ENCODE data around the gene LRRC73. TPM values are rescaled to one million over a fixed set of nuclear protein-coding genes. Genes with fewer than 3 reads are reported as not detected.

LRRC73 gene
- total and polyA plus RNA-seq, 2 of the 8 experiments (the other 6 are each of a cell fraction or from before 2014, with no cell fraction given) = 0.24 to 0.26 TPM

GRCh38 chr6:43472515-43472914 is 37.6 kb downstream of the LRRC73 start (continued):
- TF ChIP-seq, protein P1, sequence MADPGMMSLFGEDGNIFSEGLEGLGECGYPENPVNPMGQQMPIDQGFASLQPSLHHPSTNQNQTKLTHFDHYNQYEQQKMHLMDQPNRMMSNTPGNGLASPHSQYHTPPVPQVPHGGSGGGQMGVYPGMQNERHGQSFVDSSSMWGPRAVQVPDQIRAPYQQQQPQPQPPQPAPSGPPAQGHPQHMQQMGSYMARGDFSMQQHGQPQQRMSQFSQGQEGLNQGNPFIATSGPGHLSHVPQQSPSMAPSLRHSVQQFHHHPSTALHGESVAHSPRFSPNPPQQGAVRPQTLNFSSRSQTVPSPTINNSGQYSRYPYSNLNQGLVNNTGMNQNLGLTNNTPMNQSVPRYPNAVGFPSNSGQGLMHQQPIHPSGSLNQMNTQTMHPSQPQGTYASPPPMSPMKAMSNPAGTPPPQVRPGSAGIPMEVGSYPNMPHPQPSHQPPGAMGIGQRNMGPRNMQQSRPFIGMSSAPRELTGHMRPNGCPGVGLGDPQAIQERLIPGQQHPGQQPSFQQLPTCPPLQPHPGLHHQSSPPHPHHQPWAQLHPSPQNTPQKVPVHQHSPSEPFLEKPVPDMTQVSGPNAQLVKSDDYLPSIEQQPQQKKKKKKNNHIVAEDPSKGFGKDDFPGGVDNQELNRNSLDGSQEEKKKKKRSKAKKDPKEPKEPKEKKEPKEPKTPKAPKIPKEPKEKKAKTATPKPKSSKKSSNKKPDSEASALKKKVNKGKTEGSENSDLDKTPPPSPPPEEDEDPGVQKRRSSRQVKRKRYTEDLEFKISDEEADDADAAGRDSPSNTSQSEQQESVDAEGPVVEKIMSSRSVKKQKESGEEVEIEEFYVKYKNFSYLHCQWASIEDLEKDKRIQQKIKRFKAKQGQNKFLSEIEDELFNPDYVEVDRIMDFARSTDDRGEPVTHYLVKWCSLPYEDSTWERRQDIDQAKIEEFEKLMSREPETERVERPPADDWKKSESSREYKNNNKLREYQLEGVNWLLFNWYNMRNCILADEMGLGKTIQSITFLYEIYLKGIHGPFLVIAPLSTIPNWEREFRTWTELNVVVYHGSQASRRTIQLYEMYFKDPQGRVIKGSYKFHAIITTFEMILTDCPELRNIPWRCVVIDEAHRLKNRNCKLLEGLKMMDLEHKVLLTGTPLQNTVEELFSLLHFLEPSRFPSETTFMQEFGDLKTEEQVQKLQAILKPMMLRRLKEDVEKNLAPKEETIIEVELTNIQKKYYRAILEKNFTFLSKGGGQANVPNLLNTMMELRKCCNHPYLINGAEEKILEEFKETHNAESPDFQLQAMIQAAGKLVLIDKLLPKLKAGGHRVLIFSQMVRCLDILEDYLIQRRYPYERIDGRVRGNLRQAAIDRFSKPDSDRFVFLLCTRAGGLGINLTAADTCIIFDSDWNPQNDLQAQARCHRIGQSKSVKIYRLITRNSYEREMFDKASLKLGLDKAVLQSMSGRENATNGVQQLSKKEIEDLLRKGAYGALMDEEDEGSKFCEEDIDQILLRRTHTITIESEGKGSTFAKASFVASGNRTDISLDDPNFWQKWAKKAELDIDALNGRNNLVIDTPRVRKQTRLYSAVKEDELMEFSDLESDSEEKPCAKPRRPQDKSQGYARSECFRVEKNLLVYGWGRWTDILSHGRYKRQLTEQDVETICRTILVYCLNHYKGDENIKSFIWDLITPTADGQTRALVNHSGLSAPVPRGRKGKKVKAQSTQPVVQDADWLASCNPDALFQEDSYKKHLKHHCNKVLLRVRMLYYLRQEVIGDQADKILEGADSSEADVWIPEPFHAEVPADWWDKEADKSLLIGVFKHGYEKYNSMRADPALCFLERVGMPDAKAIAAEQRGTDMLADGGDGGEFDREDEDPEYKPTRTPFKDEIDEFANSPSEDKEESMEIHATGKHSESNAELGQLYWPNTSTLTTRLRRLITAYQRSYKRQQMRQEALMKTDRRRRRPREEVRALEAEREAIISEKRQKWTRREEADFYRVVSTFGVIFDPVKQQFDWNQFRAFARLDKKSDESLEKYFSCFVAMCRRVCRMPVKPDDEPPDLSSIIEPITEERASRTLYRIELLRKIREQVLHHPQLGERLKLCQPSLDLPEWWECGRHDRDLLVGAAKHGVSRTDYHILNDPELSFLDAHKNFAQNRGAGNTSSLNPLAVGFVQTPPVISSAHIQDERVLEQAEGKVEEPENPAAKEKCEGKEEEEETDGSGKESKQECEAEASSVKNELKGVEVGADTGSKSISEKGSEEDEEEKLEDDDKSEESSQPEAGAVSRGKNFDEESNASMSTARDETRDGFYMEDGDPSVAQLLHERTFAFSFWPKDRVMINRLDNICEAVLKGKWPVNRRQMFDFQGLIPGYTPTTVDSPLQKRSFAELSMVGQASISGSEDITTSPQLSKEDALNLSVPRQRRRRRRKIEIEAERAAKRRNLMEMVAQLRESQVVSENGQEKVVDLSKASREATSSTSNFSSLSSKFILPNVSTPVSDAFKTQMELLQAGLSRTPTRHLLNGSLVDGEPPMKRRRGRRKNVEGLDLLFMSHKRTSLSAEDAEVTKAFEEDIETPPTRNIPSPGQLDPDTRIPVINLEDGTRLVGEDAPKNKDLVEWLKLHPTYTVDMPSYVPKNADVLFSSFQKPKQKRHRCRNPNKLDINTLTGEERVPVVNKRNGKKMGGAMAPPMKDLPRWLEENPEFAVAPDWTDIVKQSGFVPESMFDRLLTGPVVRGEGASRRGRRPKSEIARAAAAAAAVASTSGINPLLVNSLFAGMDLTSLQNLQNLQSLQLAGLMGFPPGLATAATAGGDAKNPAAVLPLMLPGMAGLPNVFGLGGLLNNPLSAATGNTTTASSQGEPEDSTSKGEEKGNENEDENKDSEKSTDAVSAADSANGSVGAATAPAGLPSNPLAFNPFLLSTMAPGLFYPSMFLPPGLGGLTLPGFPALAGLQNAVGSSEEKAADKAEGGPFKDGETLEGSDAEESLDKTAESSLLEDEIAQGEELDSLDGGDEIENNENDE (IDR thresholded peaks at IDR 0.05; ENCODE audit: insufficient replicate concordance, low read length) = no peak
- no peak for TF ChIP-seq CTBP2 (IDR thresholded peaks at IDR 0.05; ENCODE audit: borderline replicate concordance, insufficient read depth, insufficient read length, low read length)
- TF ChIP-seq JUN (IDR thresholded peaks at IDR 0.05; ENCODE audit: low read depth, low read length) = no peak
- no peak for TF ChIP-seq TCF12 (IDR thresholded peaks at IDR 0.05; ENCODE audit: low read depth, low read length)
- no peak for TF ChIP-seq CBX8 (IDR thresholded peaks at IDR 0.05; ENCODE audit: borderline replicate concordance, low read depth, low read length)
- no peak for TF ChIP-seq SAP30 (IDR thresholded peaks at IDR 0.05; ENCODE audit: insufficient read depth, insufficient replicate concordance, low read length)
- TF ChIP-seq SIRT6 (IDR thresholded peaks at IDR 0.05; ENCODE audit: low read length) = no peak
